Esophagus squamous epithelium (tissue), 4 donors: ENCODE data around the gene TAOK1.

ENCODE experiments used
- POLR2A ChIP-seq, 4 donors: fragments of 450-650 bp; IDR thresholded peaks; one replicate each; pipeline ENCODE4 v1.6.1; 2017; ENCODE audit warnings: antibody characterized with exemption in 4 of 4, mild to moderate bottlenecking in 4 of 4, moderate library complexity in 3 of 4
- TF ChIP-seq, protein P1 (sequence below), 6 experiments: fragments of 450-650 bp in 4 of 6; fragments of 200-600 bp in 2 of 6; sonication (generic) in 2 of 6; IDR thresholded peaks; one replicate each; pipeline ENCODE4 v1.5.1; 2016 to 2019; ENCODE audit warnings: antibody characterized with exemption in 6 of 6, mild to moderate bottlenecking in 4 of 6, moderate library complexity in 4 of 6

DNA sequence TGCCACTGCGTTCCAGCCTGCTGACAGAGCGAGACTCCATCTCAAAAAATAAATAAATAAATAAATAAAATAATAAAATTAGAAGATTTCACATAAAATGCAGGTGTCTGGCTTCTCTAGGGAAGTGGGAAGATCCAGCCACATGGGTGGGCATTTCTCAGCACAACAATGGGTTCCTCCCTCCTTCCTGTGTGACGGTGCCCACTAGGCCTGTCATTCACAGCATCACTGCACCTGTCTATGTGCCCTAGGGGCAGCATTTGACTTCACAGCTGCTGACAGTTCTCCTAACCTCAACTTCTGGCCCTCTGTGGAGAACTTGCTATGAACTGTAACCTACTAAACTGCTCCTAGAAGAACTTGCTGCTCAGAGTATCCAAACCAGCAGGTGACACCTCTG lies 173.7 kb downstream of the TAOK1 start:
- TF ChIP-seq, protein P1, sequence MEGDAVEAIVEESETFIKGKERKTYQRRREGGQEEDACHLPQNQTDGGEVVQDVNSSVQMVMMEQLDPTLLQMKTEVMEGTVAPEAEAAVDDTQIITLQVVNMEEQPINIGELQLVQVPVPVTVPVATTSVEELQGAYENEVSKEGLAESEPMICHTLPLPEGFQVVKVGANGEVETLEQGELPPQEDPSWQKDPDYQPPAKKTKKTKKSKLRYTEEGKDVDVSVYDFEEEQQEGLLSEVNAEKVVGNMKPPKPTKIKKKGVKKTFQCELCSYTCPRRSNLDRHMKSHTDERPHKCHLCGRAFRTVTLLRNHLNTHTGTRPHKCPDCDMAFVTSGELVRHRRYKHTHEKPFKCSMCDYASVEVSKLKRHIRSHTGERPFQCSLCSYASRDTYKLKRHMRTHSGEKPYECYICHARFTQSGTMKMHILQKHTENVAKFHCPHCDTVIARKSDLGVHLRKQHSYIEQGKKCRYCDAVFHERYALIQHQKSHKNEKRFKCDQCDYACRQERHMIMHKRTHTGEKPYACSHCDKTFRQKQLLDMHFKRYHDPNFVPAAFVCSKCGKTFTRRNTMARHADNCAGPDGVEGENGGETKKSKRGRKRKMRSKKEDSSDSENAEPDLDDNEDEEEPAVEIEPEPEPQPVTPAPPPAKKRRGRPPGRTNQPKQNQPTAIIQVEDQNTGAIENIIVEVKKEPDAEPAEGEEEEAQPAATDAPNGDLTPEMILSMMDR (IDR thresholded peaks at IDR 0.05), result no peak
- no peak for TF ChIP-seq POLR2A (IDR thresholded peaks at IDR 0.05)
